ENCODE measurements around the gene CD6. TPM values are rescaled to one million over a fixed set of nuclear protein-coding genes. Genes with fewer than 3 reads are reported as not detected.

CD6 gene
- total RNA-seq, 1 donor from 2014 or later: 0.87 TPM

GRCh38 chr11:60984149-60984548 is 12.7 kb downstream of the CD6 start:
- DNase-seq (ENCODE audit: low spot score): no peak

GRCh38 chr11:60984636-60985035 is 13.2 kb downstream of the CD6 start:
- DNase-seq (ENCODE audit: low spot score): no peak

GRCh38 chr11:60985501-60985900 is 14.0 kb downstream of the CD6 start:
- no peak for DNase-seq (ENCODE audit: low spot score)

GRCh38 chr11:60985991-60986915 is 14.8 kb downstream of the CD6 start:
- DNase-seq (ENCODE audit: low spot score): no peak

DNA sequence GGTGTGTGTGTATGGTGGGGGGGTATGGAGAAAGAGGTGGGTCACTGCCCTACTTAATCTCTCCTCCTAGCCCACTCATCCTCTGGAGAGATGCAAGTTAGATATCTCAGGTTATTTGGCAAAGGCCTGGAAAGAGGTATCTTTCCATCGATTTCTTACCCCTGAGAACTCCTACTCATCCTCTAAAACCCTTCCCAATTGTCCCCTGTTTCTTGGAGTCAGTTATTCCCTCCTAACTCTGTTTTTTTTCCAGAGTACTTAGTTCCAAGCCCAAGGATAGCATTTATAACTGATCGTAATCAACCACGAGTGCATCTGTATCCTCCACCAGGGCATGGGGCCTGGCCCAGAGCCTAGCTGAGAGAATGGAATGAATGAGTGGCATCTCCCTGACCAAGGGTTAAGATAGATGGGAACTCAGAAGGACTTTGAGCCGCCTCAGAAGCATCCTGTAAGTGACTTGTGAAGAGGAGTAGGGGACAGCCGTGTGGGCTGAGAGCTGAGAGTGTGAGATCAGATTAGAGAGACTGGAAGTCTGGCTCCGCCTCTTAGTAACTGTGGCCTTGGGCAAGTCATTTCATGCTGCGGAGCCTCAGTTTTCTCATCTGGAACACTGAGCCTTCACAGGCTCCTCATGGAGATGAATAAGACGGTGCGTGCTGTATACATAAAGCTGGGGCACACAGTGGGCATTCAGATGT is 16.2 kb downstream of the CD6 start:
- no peak for DNase-seq (ENCODE audit: low spot score)

GRCh38 chr11:60988658-60989057 is 17.2 kb downstream of the CD6 start:
- no peak for DNase-seq (ENCODE audit: low spot score)

- DNase-seq (ENCODE audit: low spot score): no peak
Measured at GRCh38 chr11:60989093-60989650, 17.7 kb downstream of the CD6 start.

GRCh38 chr11:60991457-60991856 is 20.0 kb downstream of the CD6 start:
- no peak for DNase-seq (ENCODE audit: low spot score)

- DNase-seq (ENCODE audit: low spot score): no peak
Measured at GRCh38 chr11:60992842-60993409, 21.4 kb downstream of the CD6 start.

GRCh38 chr11:60993615-60994014 is 22.1 kb downstream of the CD6 start:
- no peak for DNase-seq (ENCODE audit: low spot score)

DNA sequence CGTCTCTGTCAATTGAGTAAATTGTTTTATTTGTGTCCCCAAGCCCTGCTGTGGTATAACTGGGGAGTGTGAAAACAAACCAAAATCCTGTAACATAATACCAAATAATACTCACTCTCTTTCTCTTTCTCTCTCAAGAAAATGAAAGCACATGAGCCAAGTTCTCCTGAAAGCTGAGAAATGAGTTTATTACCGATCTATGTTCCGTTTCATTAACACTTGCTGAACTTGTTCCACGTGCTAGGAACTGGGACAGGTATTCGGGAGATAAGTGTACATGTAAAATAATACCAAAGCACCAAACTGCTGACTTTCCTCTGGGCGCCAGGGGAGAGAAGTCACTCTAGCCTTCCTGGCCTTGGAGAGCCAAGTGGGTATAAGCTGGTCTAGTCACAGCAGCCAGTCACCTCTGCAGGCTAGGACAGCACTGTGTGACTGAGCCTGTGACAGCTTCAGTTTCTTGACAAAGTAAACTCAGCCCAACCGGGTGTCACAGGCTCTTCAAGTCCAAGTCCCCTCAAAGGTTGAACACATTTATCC is 23.1 kb downstream of the CD6 start:
- DNase-seq (ENCODE audit: low spot score): no peak

- DNase-seq (ENCODE audit: low spot score): no peak
Measured at GRCh38 chr11:60995798-60996197, 24.3 kb downstream of the CD6 start.

GRCh38 chr11:60996381-60997138 is 25.1 kb downstream of the CD6 start:
- no peak for DNase-seq (ENCODE audit: low spot score)

DNA sequence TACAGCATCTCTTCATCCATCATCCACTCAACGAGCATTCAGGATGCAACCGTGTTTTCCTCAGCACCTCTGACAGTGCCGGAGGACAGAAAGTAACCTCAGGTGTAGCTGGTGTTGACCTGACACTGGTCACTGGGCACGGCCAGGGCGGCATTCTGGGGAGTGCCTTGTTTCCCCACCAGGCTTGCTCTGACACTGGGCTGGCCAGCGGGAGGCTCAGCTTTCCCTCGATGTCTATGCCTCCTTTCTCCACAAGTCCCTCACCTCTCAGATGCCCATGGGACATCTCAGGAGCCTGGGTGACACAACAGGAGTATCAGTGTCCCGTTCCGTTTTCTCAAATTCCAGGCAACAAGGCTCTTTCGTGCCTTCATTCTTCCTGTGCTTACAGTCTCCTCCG is 28.9 kb downstream of the CD6 start:
- no peak for DNase-seq (ENCODE audit: low spot score)

- no peak for DNase-seq (ENCODE audit: low spot score)
Measured at GRCh38 chr11:61001931-61002330, 30.5 kb downstream of the CD6 start.

DNA sequence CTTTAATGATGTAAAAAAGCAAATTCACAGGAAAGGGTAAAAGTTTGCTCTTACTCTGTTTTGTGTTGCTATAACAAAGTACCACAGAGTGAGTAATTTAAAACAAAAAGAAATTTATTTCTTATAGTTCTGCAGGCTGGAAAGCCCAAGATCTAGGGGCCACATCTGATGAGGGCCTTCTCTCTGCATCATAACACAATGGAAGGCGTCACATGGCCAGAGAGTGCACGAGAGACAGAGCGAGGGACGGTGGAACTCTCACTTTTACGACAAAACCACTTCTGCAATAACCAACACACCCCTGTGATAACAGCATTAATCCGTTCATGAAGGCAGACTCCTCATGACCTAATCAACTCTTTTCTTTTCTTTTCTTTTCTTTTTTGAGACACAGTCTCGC is 31.1 kb downstream of the CD6 start:
- no peak for DNase-seq (ENCODE audit: low spot score)

- no peak for DNase-seq (ENCODE audit: low spot score)
Measured at GRCh38 chr11:61004180-61004611, 32.7 kb downstream of the CD6 start.

- DNase-seq (ENCODE audit: low spot score): no peak
Measured at GRCh38 chr11:61004761-61005181, 33.3 kb downstream of the CD6 start.

- no peak for DNase-seq (ENCODE audit: low spot score)
Measured at GRCh38 chr11:61007383-61007955, 36.0 kb downstream of the CD6 start.
